H9 (cell line): ENCODE data around the gene ANKRD52. TPM values are rescaled to one million over a fixed set of nuclear protein-coding genes. Genes with fewer than 3 reads are reported as not detected.

Experiments used
- DNase-seq: peaks from one replicate; pipeline ENCODE4 v3.0.0-alpha.2; 2017
- H2AFZ ChIP-seq: one replicate; pipeline ENCODE4 v1.6.1; 2013; ENCODE audit warnings: mild to moderate bottlenecking, low read length, control low read depth, moderate library complexity
- H2AK5ac ChIP-seq: 2 replicates; pipeline ENCODE4 v1.6.1; 2013; ENCODE audit warnings: low read length, control low read depth, mixed read lengths; ENCODE audit not compliant: insufficient read length
- H2BK120ac ChIP-seq: one replicate; pipeline ENCODE4 v1.6.1; 2013; ENCODE audit warnings: low read depth, mild to moderate bottlenecking, low read length, control low read depth, inconsistent platforms; ENCODE audit not compliant: poor library complexity, severe bottlenecking
- H2BK12ac ChIP-seq: 2 replicates; pipeline ENCODE4 v1.6.1; 2013; ENCODE audit warnings: low read length, control low read depth, mixed read lengths, low read depth; ENCODE audit not compliant: insufficient read length
- H2BK15ac ChIP-seq: 2 replicates; pipeline ENCODE4 v1.6.1; 2013; ENCODE audit warnings: low read depth, low read length, control low read depth
- H2BK20ac ChIP-seq: one replicate; pipeline ENCODE4 v1.6.1; 2013; ENCODE audit warnings: low read depth, mild to moderate bottlenecking, low read length, control low read depth, inconsistent platforms; ENCODE audit not compliant: poor library complexity, severe bottlenecking
- H2BK5ac ChIP-seq: 2 replicates; pipeline ENCODE4 v1.6.1; 2013; ENCODE audit warnings: low read length, control low read depth, mixed read lengths; ENCODE audit not compliant: insufficient read length
- H3K14ac ChIP-seq: 2 replicates; pipeline ENCODE4 v1.6.1; 2013; ENCODE audit warnings: low read length, control low read depth; ENCODE audit not compliant: insufficient read depth
- H3K18ac ChIP-seq: 2 replicates; pipeline ENCODE4 v1.6.1; 2013; ENCODE audit warnings: low read depth, mild to moderate bottlenecking, mixed read lengths, low read length, control low read depth; ENCODE audit not compliant: insufficient read length
- H3K23ac ChIP-seq: 2 replicates; pipeline ENCODE4 v1.6.1; 2013; ENCODE audit warnings: low read length, control low read depth, mixed read lengths, low read depth; ENCODE audit not compliant: insufficient read length
- H3K23me2 ChIP-seq: 2 replicates; pipeline ENCODE4 v1.6.1; 2013; ENCODE audit warnings: low read depth, mild to moderate bottlenecking, mixed read lengths, low read length, control low read depth; ENCODE audit not compliant: insufficient read length, poor library complexity, severe bottlenecking
- H3K27ac ChIP-seq: 2 replicates; pipeline ENCODE4 v1.5.1; 2013; ENCODE audit warnings: low read length, control low read depth, mixed read lengths, low read depth; ENCODE audit not compliant: insufficient read length
- H3K27me3 ChIP-seq: 2 replicates; pipeline ENCODE4 v1.6.1; 2013; ENCODE audit warnings: low read length, control low read depth, inconsistent platforms; ENCODE audit not compliant: insufficient read depth
- H3K4ac ChIP-seq: 2 replicates; pipeline ENCODE4 v1.6.1; 2013; ENCODE audit warnings: low read depth, mild to moderate bottlenecking, control low read depth, inconsistent platforms, low read length, moderate library complexity
- H3K4me1 ChIP-seq: 2 replicates; pipeline ENCODE4 v1.6.1; 2013; ENCODE audit warnings: low read length, control low read depth, inconsistent platforms; ENCODE audit not compliant: insufficient read depth
- H3K4me2 ChIP-seq: 2 replicates; pipeline ENCODE4 v1.6.1; 2013; ENCODE audit warnings: low read length, control low read depth, mixed read lengths; ENCODE audit not compliant: insufficient read length, insufficient read depth
- H3K56ac ChIP-seq: 2 replicates; pipeline ENCODE4 v1.6.1; 2013; ENCODE audit warnings: low read depth, mild to moderate bottlenecking, mixed read lengths, low read length, control low read depth; ENCODE audit not compliant: insufficient read length
- H3K79me1 ChIP-seq: 2 replicates; pipeline ENCODE4 v1.6.1; 2013; ENCODE audit warnings: low read depth, mild to moderate bottlenecking, moderate library complexity, low read length, control low read depth, inconsistent platforms; ENCODE audit not compliant: insufficient read depth, poor library complexity, severe bottlenecking
- H3K79me2 ChIP-seq: 2 replicates; pipeline ENCODE4 v1.6.1; 2013; ENCODE audit warnings: low read length, control low read depth, inconsistent platforms; ENCODE audit not compliant: insufficient read depth
- H3K9ac ChIP-seq: 2 replicates; pipeline ENCODE4 v1.6.1; 2013; ENCODE audit warnings: low read length, control low read depth, mixed read lengths; ENCODE audit not compliant: insufficient read length; ENCODE audit errors: extremely low read depth
- H3K9me3 ChIP-seq: one replicate; pipeline ENCODE4 v1.6.1; 2013; ENCODE audit warnings: low read depth, low read length, inconsistent platforms; ENCODE audit not compliant: control insufficient read depth
- H3T11ph ChIP-seq: one replicate; pipeline ENCODE4 v1.6.1; 2013; ENCODE audit warnings: mild to moderate bottlenecking, low read length, control low read depth, inconsistent platforms
- H4K20me1 ChIP-seq: one replicate; pipeline ENCODE4 v1.6.1; 2013; ENCODE audit not compliant: control insufficient read depth, insufficient read length, insufficient read depth
- H4K5ac ChIP-seq: 2 replicates; pipeline ENCODE4 v1.6.1; 2013; ENCODE audit warnings: low read depth, mild to moderate bottlenecking, mixed read lengths, low read length, control low read depth; ENCODE audit not compliant: insufficient read length
- H4K8ac ChIP-seq: replicated peaks from 2 replicates; pipeline ENCODE4 v1.6.1; 2013; ENCODE audit warnings: low read length, control low read depth, mixed read lengths, low read depth; ENCODE audit not compliant: insufficient read length
- H4K91ac ChIP-seq: 2 replicates; pipeline ENCODE4 v1.6.1; 2013; ENCODE audit warnings: low read depth, mild to moderate bottlenecking, moderate library complexity, mixed read lengths, low read length, control low read depth; ENCODE audit not compliant: insufficient read length
- H3K27ac Mint-ChIP-seq, 3 experiments: 2 replicates in 2 of 3; 3 replicates in 1 of 3; pipeline ENCODE4 v1.8.0; 2020 to 2021; ENCODE audit warnings: mixed read lengths in 3 of 3, mild to moderate bottlenecking in 1 of 3, moderate library complexity in 1 of 3
- H3K27me3 Mint-ChIP-seq: 2 replicates; pipeline ENCODE4 v1.8.0; 2021; ENCODE audit warnings: low read depth, mild to moderate bottlenecking, moderate library complexity, mixed read lengths
- H3K36me3 Mint-ChIP-seq, 3 experiments: 2 replicates in 2 of 3; 3 replicates in 1 of 3; pipeline ENCODE4 v1.8.0; 2020 to 2021; ENCODE audit warnings: low read depth in 3 of 3, mixed read lengths in 3 of 3; ENCODE audit not compliant: insufficient read depth in 1 of 3
- H3K4me1 Mint-ChIP-seq, 2 experiments: 2 replicates each; pipeline ENCODE4 v1.8.0; 2020; ENCODE audit warnings: mixed read lengths in 2 of 2
- H3K4me3 Mint-ChIP-seq, 2 experiments: 2 replicates in 1 of 2; 3 replicates in 1 of 2; pipeline ENCODE4 v1.8.0; 2020 to 2021; ENCODE audit warnings: mild to moderate bottlenecking in 2 of 2, mixed read lengths in 2 of 2, moderate library complexity in 1 of 2
- H3K9me3 Mint-ChIP-seq, 2 experiments: 2 replicates in 1 of 2; 3 replicates in 1 of 2; pipeline ENCODE4 v1.8.0; 2020; ENCODE audit warnings: mild to moderate bottlenecking in 2 of 2, mixed read lengths in 2 of 2, moderate library complexity in 1 of 2
- CTCF ChIP-seq: fragments of 200-600 bp; sonication (generic); conservative IDR thresholded peaks from 3 replicates; pipeline ENCODE4 v1.8.0; 2021; ENCODE audit warnings: antibody characterized with exemption, mild to moderate bottlenecking
- WGBS: extraction: QIAGEN DNeasy Blood & Tissue Kit; methylation state at CpG from one replicate; pipeline ENCODE4 v1.1.7; 2013; ENCODE audit warnings: missing lambda C conversion rate, low lambda C conversion rate, mixed read lengths; ENCODE audit not compliant: insufficient read length; ENCODE audit errors: extremely low coverage; 5-methylcytosine and 5-hydroxymethylcytosine counted together
- total RNA-seq: library from RNA; stranded (reverse); gene quantifications from 2 replicates; pipeline ENCODE4 v1.2.1, GENCODE V29; 2021

ANKRD52 gene
- total RNA-seq, 1 experiment from 2014 or later = 33.4 TPM

DNA sequence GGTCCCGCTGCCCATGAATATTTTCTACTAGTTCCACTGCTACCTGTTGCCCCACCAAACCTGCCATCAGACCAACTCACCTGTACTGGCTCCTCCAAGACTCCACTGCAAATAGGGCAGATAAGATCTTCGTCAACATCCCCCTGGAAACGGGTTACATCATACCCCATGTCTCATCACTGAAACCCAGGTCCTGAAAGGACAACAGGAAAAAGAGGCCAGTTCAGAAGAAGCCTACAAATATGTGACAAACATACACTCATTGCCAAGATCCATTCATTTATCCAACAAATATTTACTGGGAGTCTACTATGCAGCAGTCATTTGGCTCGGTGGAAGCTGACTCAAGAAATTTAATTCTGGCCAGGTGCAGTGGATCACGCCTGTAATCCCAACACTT lies 44.3 kb downstream of the ANKRD52 start:
- peaks cover 49 to 83% (median 81%) of the 10 kb centered on the region in 3 experiments for H3K36me3 Mint-ChIP-seq
- H3K56ac ChIP-seq = no peak overlapping the region
- no peaks in the 10 kb centered on the region for H3K4me1 ChIP-seq
- no peak overlapping the region for H2BK5ac ChIP-seq
- H3K27me3 Mint-ChIP-seq = no peaks in the 10 kb centered on the region; the same call in 1 of the 2 replicates
- peak overlapping the region in 1 of 3 experiments; percentile 35; a peak in 1 of 7 replicates for H3K27ac Mint-ChIP-seq
- H4K20me1 ChIP-seq = no peaks in the 10 kb centered on the region
- H3K23me2 ChIP-seq = no peaks in the 10 kb centered on the region
- no peak overlapping the region for H4K5ac ChIP-seq
- H3K27ac ChIP-seq = no peak overlapping the region
- H3K9ac ChIP-seq = no peak overlapping the region
- no peak overlapping the region for H2AFZ ChIP-seq
- no peak overlapping the region for H4K91ac ChIP-seq
- H2AK5ac ChIP-seq = no peak overlapping the region
- no peaks in the 10 kb centered on the region for H3K27me3 ChIP-seq
- H3K23ac ChIP-seq = no peak overlapping the region
- H3T11ph ChIP-seq = no peak overlapping the region
- no peak overlapping the region for H3K4me2 ChIP-seq
- no peak overlapping the region for H3K4me3 Mint-ChIP-seq
- WGBS = no CpG with 5 or more reads among the region's 5 CpGs
- no peak overlapping the region for H2BK15ac ChIP-seq
- H3K79me1 ChIP-seq = peaks cover 3% of the 10 kb centered on the region
- TF ChIP-seq CTCF = no peak
- no peaks in the 10 kb centered on the region; a peak in 1 of 5 replicates for H3K9me3 Mint-ChIP-seq
- no peak for DNase-seq
- no peak overlapping the region for H4K8ac ChIP-seq
- H3K9me3 ChIP-seq = no peaks in the 10 kb centered on the region
- no peaks in the 10 kb centered on the region for H3K79me2 ChIP-seq
- H3K4ac ChIP-seq = no peak overlapping the region
- no peak overlapping the region for H2BK20ac ChIP-seq
- H2BK12ac ChIP-seq = no peak overlapping the region
- no peak overlapping the region for H2BK120ac ChIP-seq
- H3K14ac ChIP-seq = no peak overlapping the region
- H3K4me1 Mint-ChIP-seq = no peaks in the 10 kb centered on the region
- H3K18ac ChIP-seq = no peak overlapping the region
